ENCODE results near the gene TFB2M.

Gene TFB2M

DNA sequence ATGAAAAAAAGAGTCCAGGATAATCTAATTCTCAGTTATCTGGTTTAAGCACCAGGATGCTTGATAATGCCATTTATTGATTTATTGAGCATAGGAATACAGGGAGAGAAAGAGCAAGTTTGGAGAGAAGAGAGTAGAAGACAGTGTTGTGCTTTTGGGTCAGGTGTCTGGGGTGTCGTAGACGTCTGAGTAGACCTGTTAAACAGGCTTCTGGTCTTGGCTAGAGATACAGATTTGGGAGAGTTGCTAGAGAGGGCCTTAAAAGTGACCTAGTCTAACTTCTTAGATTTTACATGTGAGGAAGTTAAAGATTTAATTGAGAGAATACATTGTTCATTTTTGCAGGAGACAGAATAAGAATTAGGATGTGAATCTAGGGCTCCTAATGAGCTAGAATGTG, 34.5 kb upstream of the TFB2M start:
- Histone ChIP-seq H3K79me2 (ENCODE audit: insufficient read depth, low read length) (peaks cover 70% of the 10 kb centered on the region), H3K4me3 (ENCODE audit: low read length, poor library complexity, severe bottlenecking) (no peak overlapping the region), H3K9me2 (replicated peaks; ENCODE audit: low read depth, low read length) (no peaks in the 10 kb centered on the region), H3K9ac (ENCODE audit: low read depth, low read length, poor library complexity, severe bottlenecking) (no peak overlapping the region), H3K36me3 (ENCODE audit: insufficient read depth, low read length) (peaks cover 26% of the 10 kb centered on the region; the same call in 1 of the 2 replicates), H3F3A (ENCODE audit: low read depth) (no peaks in the 10 kb centered on the region), H4K20me1 (ENCODE audit: insufficient read depth, low read length, poor library complexity, severe bottlenecking) (peaks cover 30% of the 10 kb centered on the region), H3K4me2 (ENCODE audit: low read depth, low read length, poor library complexity, severe bottlenecking) (no peak overlapping the region), H3K4me1 (ENCODE audit: insufficient read depth, low read length, poor library complexity, severe bottlenecking) (peaks cover 12% of the 10 kb centered on the region), H3K9me3 (ENCODE audit: insufficient read depth, low read depth, low read length) (no peaks in the 10 kb centered on the region), H2AFZ (ENCODE audit: low read length) (no peak overlapping the region), H3K27me3 (ENCODE audit: insufficient read depth, low read length, poor library complexity, severe bottlenecking) (no peaks in the 10 kb centered on the region)
- TF ChIP-seq, protein P1, sequence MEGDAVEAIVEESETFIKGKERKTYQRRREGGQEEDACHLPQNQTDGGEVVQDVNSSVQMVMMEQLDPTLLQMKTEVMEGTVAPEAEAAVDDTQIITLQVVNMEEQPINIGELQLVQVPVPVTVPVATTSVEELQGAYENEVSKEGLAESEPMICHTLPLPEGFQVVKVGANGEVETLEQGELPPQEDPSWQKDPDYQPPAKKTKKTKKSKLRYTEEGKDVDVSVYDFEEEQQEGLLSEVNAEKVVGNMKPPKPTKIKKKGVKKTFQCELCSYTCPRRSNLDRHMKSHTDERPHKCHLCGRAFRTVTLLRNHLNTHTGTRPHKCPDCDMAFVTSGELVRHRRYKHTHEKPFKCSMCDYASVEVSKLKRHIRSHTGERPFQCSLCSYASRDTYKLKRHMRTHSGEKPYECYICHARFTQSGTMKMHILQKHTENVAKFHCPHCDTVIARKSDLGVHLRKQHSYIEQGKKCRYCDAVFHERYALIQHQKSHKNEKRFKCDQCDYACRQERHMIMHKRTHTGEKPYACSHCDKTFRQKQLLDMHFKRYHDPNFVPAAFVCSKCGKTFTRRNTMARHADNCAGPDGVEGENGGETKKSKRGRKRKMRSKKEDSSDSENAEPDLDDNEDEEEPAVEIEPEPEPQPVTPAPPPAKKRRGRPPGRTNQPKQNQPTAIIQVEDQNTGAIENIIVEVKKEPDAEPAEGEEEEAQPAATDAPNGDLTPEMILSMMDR (conservative IDR thresholded peaks at IDR 0.05; ENCODE audit: low read length): no peak
- no peak for TF ChIP-seq EZH2phosphoT487 (IDR thresholded peaks at IDR 0.05; ENCODE audit: borderline replicate concordance)

DNA sequence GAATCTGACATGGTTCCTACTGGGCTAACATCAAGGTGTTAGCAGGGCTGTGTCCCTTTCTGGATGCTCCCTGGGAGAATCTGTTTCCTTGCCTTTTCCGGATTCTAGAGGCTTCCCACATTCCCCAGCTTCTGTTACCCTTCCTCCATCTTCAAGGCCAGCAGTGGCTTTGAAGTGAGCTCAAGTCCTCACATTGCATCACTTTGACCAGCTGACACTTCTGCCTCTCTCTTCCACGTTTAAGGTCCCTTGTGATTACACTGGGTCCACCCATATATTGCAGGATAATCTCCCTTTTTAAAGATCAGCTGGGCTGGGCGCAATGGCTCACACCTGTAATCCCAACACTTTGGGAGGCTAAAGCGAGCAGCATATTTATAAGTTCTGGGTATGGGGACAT, 33.3 kb upstream of the TFB2M start:
- no peak overlapping the region for H3K9ac ChIP-seq (ENCODE audit: low read depth, low read length, poor library complexity, severe bottlenecking)
- no peaks in the 10 kb centered on the region for H3K27me3 ChIP-seq (ENCODE audit: insufficient read depth, low read length, poor library complexity, severe bottlenecking)
- peaks cover 12% of the 10 kb centered on the region for H3K4me1 ChIP-seq (ENCODE audit: insufficient read depth, low read length, poor library complexity, severe bottlenecking)
- H3F3A ChIP-seq (ENCODE audit: low read depth): no peaks in the 10 kb centered on the region
- peaks cover 71% of the 10 kb centered on the region for H3K79me2 ChIP-seq (ENCODE audit: insufficient read depth, low read length)
- H3K9me2 ChIP-seq (replicated peaks; ENCODE audit: low read depth, low read length): no peaks in the 10 kb centered on the region
- H3K4me3 ChIP-seq (ENCODE audit: low read length, poor library complexity, severe bottlenecking): no peak overlapping the region
- TF ChIP-seq EZH2phosphoT487 (IDR thresholded peaks at IDR 0.05; ENCODE audit: borderline replicate concordance): no peak
- TF ChIP-seq, protein P1 (conservative IDR thresholded peaks at IDR 0.05; ENCODE audit: low read length): no peak
- H3K9me3 ChIP-seq (ENCODE audit: insufficient read depth, low read depth, low read length): no peaks in the 10 kb centered on the region
- H3K36me3 ChIP-seq (ENCODE audit: insufficient read depth, low read length): peaks cover 32% of the 10 kb centered on the region
- H4K20me1 ChIP-seq (ENCODE audit: insufficient read depth, low read length, poor library complexity, severe bottlenecking): peaks cover 30% of the 10 kb centered on the region
- no peak overlapping the region for H3K4me2 ChIP-seq (ENCODE audit: low read depth, low read length, poor library complexity, severe bottlenecking)
- H2AFZ ChIP-seq (ENCODE audit: low read length): no peak overlapping the region

DNA sequence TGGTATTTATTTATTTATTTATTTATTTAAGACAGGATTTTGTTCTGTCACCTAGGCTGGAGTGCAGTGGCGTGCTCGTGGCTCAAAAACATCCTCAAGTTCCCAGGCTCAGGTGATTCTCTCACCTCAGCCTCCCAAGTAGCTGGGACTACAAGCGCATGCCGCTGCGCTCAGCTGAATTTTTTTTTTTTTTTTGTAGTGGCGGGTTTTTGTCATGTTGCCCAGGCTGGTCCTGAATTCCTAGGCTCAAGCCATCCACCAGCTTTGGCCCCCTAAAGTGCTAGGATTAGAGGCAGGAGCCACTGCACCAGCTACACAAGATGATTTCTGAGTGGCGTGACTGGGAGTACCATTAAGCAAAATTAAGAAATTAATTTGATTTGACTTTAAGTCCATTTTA, 31.9 kb upstream of the TFB2M start:
- H3K9ac ChIP-seq (ENCODE audit: low read depth, low read length, poor library complexity, severe bottlenecking): no peak overlapping the region
- H3K4me1 ChIP-seq (ENCODE audit: insufficient read depth, low read length, poor library complexity, severe bottlenecking): peaks cover 12% of the 10 kb centered on the region
- H3K79me2 ChIP-seq (ENCODE audit: insufficient read depth, low read length): peaks cover 62% of the 10 kb centered on the region
- no peaks in the 10 kb centered on the region for H3K9me3 ChIP-seq (ENCODE audit: insufficient read depth, low read depth, low read length)
- H3K9me2 ChIP-seq (replicated peaks; ENCODE audit: low read depth, low read length): no peaks in the 10 kb centered on the region
- H3F3A ChIP-seq (ENCODE audit: low read depth): no peaks in the 10 kb centered on the region
- no peak overlapping the region for H3K4me2 ChIP-seq (ENCODE audit: low read depth, low read length, poor library complexity, severe bottlenecking)
- peaks cover 39% of the 10 kb centered on the region for H3K36me3 ChIP-seq (ENCODE audit: insufficient read depth, low read length)
- peaks cover 24% of the 10 kb centered on the region for H4K20me1 ChIP-seq (ENCODE audit: insufficient read depth, low read length, poor library complexity, severe bottlenecking)
- no peak overlapping the region for H2AFZ ChIP-seq (ENCODE audit: low read length)
- no peak overlapping the region for H3K4me3 ChIP-seq (ENCODE audit: low read length, poor library complexity, severe bottlenecking)
- H3K27me3 ChIP-seq (ENCODE audit: insufficient read depth, low read length, poor library complexity, severe bottlenecking): no peaks in the 10 kb centered on the region
- no peak for TF ChIP-seq EZH2phosphoT487 (IDR thresholded peaks at IDR 0.05; ENCODE audit: borderline replicate concordance)
- TF ChIP-seq, protein P1 (conservative IDR thresholded peaks at IDR 0.05; ENCODE audit: low read length): no peak
